GM20000 (cell line): ENCODE data around the gene DIAPH3.

Experiments used
- DNase-seq: peaks from one replicate; pipeline ENCODE4 v3.0.0; 2012; ENCODE audit warnings: low spot score
- TF ChIP-seq, protein P1 (sequence below): IDR thresholded peaks from 2 replicates; pipeline ENCODE4 v1.5.1; 2012; ENCODE audit warnings: mild to moderate bottlenecking, control low read depth; ENCODE audit errors: extremely low read depth, missing control alignments

DIAPH3 gene

GRCh38 chr13:59835569-59835968 is 328.2 kb downstream of the DIAPH3 start:
- DNase-seq, result no peak
- TF ChIP-seq, protein P1, sequence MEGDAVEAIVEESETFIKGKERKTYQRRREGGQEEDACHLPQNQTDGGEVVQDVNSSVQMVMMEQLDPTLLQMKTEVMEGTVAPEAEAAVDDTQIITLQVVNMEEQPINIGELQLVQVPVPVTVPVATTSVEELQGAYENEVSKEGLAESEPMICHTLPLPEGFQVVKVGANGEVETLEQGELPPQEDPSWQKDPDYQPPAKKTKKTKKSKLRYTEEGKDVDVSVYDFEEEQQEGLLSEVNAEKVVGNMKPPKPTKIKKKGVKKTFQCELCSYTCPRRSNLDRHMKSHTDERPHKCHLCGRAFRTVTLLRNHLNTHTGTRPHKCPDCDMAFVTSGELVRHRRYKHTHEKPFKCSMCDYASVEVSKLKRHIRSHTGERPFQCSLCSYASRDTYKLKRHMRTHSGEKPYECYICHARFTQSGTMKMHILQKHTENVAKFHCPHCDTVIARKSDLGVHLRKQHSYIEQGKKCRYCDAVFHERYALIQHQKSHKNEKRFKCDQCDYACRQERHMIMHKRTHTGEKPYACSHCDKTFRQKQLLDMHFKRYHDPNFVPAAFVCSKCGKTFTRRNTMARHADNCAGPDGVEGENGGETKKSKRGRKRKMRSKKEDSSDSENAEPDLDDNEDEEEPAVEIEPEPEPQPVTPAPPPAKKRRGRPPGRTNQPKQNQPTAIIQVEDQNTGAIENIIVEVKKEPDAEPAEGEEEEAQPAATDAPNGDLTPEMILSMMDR, result no peak

DNA sequence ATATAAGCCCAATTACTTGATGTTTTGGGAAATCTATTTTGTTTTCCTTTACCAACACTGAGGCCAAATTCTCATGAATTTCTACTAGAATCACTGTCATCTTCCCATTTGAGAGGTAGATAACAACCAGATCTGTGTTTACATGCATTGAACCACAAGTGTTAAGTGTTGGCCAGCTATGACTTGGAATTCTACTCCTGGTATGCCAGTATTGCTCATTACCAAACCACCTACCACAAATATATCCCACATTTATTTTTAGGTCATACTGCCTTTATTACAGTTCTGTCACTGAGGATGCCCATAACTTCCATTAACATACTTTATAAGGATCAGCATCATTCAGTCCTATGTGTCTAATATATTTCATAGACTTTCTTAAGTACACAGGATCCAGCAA is 328.9 kb downstream of the DIAPH3 start:
- TF ChIP-seq, protein P1, result no peak
- DNase-seq, result no peak

DNA sequence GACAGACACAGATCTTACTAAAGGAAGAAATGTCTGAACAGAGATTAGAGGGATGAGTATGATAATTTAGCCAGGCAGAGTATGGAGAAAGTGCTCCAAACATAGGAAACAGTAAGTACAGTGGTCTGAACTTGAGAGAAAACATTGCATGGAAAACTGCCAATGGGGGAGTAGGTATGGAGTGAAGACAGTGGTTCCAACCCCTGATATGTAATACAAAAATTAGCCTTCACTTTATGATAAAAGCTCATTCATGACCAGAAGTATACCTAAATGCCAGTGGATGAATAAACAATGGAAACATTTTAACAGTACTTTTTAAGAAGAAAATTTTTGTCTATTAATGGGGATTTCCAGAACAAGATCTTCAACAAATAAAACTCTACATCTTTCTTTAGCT is 334.0 kb downstream of the DIAPH3 start:
- no peak for DNase-seq
- TF ChIP-seq, protein P1, result no peak

- TF ChIP-seq, protein P1, result no peak
- no peak for DNase-seq
Observed at GRCh38 chr13:59823486-59823885, 340.2 kb downstream of the DIAPH3 start.

DNA sequence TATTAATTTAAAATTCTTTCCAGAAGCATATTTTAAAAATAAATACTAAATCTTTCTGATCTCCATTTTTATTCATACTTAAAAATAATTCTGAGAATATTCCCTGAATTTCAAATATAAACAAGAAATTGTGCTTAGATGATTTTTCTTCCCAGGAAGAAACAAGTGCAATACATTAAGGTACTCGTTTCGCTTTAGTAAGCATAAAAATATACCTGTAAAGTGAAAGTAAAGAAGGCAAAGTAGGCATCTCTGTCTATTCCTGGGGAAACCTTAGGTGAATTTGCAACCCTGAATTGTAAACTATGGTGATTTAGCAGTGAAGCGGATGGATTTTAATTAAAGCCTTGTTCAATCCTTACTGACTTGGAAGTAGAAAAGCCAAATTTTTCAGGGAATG is 354.2 kb downstream of the DIAPH3 start:
- no peak for DNase-seq
- TF ChIP-seq, protein P1, result no peak

DNA sequence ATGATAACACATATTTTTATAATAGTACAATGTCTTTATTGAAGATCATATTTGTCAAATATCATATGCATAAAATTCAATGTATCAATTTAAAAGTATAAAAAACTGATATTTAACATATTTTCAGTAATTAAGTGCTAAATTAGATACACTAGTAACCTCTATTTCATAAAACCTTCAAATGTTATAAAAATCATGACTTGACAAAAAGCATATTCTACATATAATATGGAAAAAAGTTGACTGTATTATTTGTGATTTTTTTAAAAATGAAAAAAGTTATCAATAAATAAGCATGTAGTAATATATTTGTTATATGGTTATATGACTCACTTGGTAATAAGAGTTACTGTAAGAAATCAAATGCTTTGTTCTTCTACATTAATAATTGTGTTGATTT is 356.9 kb downstream of the DIAPH3 start:
- DNase-seq, result no peak
- TF ChIP-seq, protein P1, result no peak

- no peak for DNase-seq
- TF ChIP-seq, protein P1, result no peak
Observed at GRCh38 chr13:59801107-59801880, 362.4 kb downstream of the DIAPH3 start.
